Neural progenitor cell (in vitro differentiated cells): Measurements from ENCODE around the gene RHBDL2. TPM values are rescaled to one million over a fixed set of nuclear protein-coding genes. Genes with fewer than 3 reads are reported as not detected.
"Not testable (repeated sequence)": the region's sequence is repeated elsewhere in the genome, so short reads cannot be mapped to it uniquely, and the experiment has no call there.

ENCODE experiments used
- DNase-seq: peaks from one replicate; pipeline ENCODE4 v3.0.0-alpha.2; 2016; ENCODE audit warnings: low spot score
- H2AFZ ChIP-seq: fragments of 200-600 bp; sonication (generic); replicated peaks from 2 replicates; pipeline ENCODE4 v1.6.1; 2016; ENCODE audit warnings: antibody characterized with exemption
- H3F3A ChIP-seq: fragments of 200-600 bp; sonication (generic); 2 replicates; pipeline ENCODE4 v1.6.1; 2016; ENCODE audit warnings: antibody characterized with exemption, low read depth
- H3K27ac ChIP-seq: fragments of 200-600 bp; sonication (generic); 2 replicates; pipeline ENCODE4 v1.5.1; 2016; ENCODE audit warnings: mild to moderate bottlenecking
- H3K27me3 ChIP-seq: fragments of 200-600 bp; sonication (generic); 2 replicates; pipeline ENCODE4 v1.6.1; 2016; ENCODE audit warnings: mild to moderate bottlenecking, moderate library complexity
- H3K36me3 ChIP-seq: fragments of 200-600 bp; sonication (generic); 2 replicates; pipeline ENCODE4 v1.5.1; 2016
- H3K4me1 ChIP-seq: fragments of 200-600 bp; sonication (generic); 2 replicates; pipeline ENCODE4 v1.6.1; 2016; ENCODE audit warnings: mixed run types
- H3K4me2 ChIP-seq: fragments of 200-600 bp; sonication (generic); 2 replicates; pipeline ENCODE4 v1.6.1; 2016
- H3K4me3 ChIP-seq: fragments of 200-600 bp; sonication (generic); 2 replicates; pipeline ENCODE4 v1.5.1; 2016
- H3K79me2 ChIP-seq: fragments of 200-600 bp; sonication (generic); 2 replicates; pipeline ENCODE4 v1.6.1; 2016; ENCODE audit warnings: low read depth
- H3K9ac ChIP-seq: fragments of 200-600 bp; sonication (generic); 2 replicates; pipeline ENCODE4 v1.6.1; 2016
- H3K9me3 ChIP-seq: fragments of 200-600 bp; sonication (generic); 2 replicates; pipeline ENCODE4 v1.5.1; 2016; ENCODE audit warnings: low read depth
- H4K20me1 ChIP-seq: fragments of 200-600 bp; sonication (generic); 2 replicates; pipeline ENCODE4 v1.6.1; 2016; ENCODE audit warnings: low read depth
- H3K27ac Mint-ChIP-seq: 3 replicates; pipeline ENCODE4 v1.8.0; 2021; ENCODE audit warnings: mixed read lengths
- H3K27me3 Mint-ChIP-seq: 2 replicates; pipeline ENCODE4 v1.8.0; 2022; ENCODE audit warnings: low read depth, mild to moderate bottlenecking, inconsistent platforms, moderate library complexity, mixed read lengths; ENCODE audit not compliant: insufficient read depth
- H3K36me3 Mint-ChIP-seq: 3 replicates; pipeline ENCODE4 v1.8.0; 2021; ENCODE audit warnings: mixed read lengths
- H3K4me1 Mint-ChIP-seq: 3 replicates; pipeline ENCODE4 v1.8.0; 2021; ENCODE audit warnings: mixed read lengths
- H3K4me3 Mint-ChIP-seq: 3 replicates; pipeline ENCODE4 v1.8.0; 2021; ENCODE audit warnings: mild to moderate bottlenecking, moderate library complexity, mixed read lengths
- H3K9me3 Mint-ChIP-seq: 3 replicates; pipeline ENCODE4 v1.8.0; 2020; ENCODE audit warnings: mixed read lengths
- EZH2 ChIP-seq: fragments of 200-600 bp; sonication (generic); IDR thresholded peaks from 2 replicates; pipeline ENCODE4 v1.6.1; 2017; ENCODE audit warnings: antibody characterized with exemption, mild to moderate bottlenecking, moderate library complexity
- EZH2phosphoT487 ChIP-seq: fragments of 200-600 bp; sonication (generic); IDR thresholded peaks from 2 replicates; pipeline ENCODE4 v1.6.1; 2017; ENCODE audit warnings: antibody characterized with exemption
- small RNA-seq: library from RNA; depleted of rRNA; stranded (forward); fragments of <200 nt; gene quantifications from one replicate; pipeline ENCODE3, GENCODE V24; 2015
- total RNA-seq: library from RNA; depleted of rRNA; stranded (reverse); fragments of >200 nt; gene quantifications from 2 replicates; pipeline ENCODE4 v1.2.3, GENCODE V29; 2015; ENCODE audit warnings: low replicate concordance
- TF ChIP-seq, protein P1 (sequence below): fragments of 200-600 bp; sonication (generic); IDR thresholded peaks from 2 replicates; pipeline ENCODE4 v1.5.1; 2017; ENCODE audit warnings: antibody characterized with exemption, mild to moderate bottlenecking

Gene RHBDL2
- total RNA-seq, 1 donor from 2014 or later, result not detected

DNA sequence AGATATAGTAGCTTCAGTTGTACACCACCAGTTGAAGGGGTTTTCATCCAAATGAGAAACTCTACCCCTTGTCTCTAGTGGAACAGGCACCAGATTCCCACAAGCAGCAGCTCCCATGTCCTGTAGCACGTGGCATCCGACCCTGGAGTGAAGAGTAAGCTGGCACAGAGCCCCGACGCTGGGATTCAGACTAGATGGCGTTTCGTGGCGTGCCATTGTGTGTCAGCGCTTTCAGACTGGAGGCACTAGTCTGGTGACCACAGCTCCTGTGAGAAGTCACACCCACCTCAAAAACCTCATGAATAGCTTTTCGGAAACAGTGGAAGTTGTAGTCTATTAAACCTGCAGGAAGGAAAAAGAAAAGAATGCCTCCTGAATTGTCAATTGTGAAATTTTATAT, 102.3 kb downstream of the RHBDL2 start:
- Mint-ChIP-seq H3K4me3 (no peak overlapping the region), H3K9me3 (no peaks in the 10 kb centered on the region)

DNA sequence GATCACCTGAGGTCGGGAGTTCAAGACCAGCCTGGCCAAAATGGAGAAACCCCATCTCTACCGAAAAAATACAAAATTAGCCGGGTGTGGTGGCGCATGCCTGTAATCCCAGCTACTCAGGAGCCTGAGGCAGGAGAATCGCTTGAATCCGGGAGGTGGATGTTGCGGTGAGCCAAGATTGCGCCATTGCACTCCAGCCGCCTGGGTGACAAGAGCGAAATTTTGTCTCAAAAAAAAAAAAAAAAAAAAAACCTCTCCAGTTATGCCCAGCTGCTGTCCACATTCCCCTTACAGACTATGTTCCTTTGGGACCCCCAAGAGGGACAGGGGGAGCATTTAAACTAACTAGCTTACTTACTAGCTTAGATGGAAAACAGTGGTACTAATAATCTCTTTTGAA, 105.3 kb downstream of the RHBDL2 start:
- not testable (repeated sequence) for H3K9me3 Mint-ChIP-seq, H3K27me3 ChIP-seq, H3K27ac Mint-ChIP-seq, H3K79me2 ChIP-seq, H3K4me3 Mint-ChIP-seq, H3K4me2 ChIP-seq, H2AFZ ChIP-seq, H3K36me3 Mint-ChIP-seq, H3K4me1 ChIP-seq, H3K9ac ChIP-seq, H3K9me3 ChIP-seq, H4K20me1 ChIP-seq, H3F3A ChIP-seq, H3K36me3 ChIP-seq, H3K27ac ChIP-seq, H3K27me3 Mint-ChIP-seq, DNase-seq, H3K4me3 ChIP-seq
- peaks cover 12% of the 10 kb centered on the region for H3K4me1 Mint-ChIP-seq

More for the DNA sequence above, 102.3 kb downstream of the RHBDL2 start:
- Histone ChIP-seq H2AFZ (no peak overlapping the region), H3K9ac (no peak overlapping the region), H3K9me3 (no peaks in the 10 kb centered on the region), H3K4me2 (no peak overlapping the region), H3K36me3 (no peaks in the 10 kb centered on the region), H3K27me3 (no peaks in the 10 kb centered on the region), H3K27ac (no peak overlapping the region), H3K4me3 (no peak overlapping the region), H3F3A (peaks cover 7% of the 10 kb centered on the region), H3K4me1 (no peaks in the 10 kb centered on the region), H4K20me1 (no peaks in the 10 kb centered on the region), H3K79me2 (no peaks in the 10 kb centered on the region)
- no peaks in the 10 kb centered on the region for H3K4me1 Mint-ChIP-seq
- peaks cover 8% of the 10 kb centered on the region for H3K36me3 Mint-ChIP-seq
- no peaks in the 10 kb centered on the region for H3K27me3 Mint-ChIP-seq
- TF ChIP-seq, protein P1, sequence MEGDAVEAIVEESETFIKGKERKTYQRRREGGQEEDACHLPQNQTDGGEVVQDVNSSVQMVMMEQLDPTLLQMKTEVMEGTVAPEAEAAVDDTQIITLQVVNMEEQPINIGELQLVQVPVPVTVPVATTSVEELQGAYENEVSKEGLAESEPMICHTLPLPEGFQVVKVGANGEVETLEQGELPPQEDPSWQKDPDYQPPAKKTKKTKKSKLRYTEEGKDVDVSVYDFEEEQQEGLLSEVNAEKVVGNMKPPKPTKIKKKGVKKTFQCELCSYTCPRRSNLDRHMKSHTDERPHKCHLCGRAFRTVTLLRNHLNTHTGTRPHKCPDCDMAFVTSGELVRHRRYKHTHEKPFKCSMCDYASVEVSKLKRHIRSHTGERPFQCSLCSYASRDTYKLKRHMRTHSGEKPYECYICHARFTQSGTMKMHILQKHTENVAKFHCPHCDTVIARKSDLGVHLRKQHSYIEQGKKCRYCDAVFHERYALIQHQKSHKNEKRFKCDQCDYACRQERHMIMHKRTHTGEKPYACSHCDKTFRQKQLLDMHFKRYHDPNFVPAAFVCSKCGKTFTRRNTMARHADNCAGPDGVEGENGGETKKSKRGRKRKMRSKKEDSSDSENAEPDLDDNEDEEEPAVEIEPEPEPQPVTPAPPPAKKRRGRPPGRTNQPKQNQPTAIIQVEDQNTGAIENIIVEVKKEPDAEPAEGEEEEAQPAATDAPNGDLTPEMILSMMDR, result no peak
- no peak for TF ChIP-seq EZH2
- TF ChIP-seq EZH2phosphoT487, result no peak
- no peak overlapping the region for H3K27ac Mint-ChIP-seq
- DNase-seq, result no peak

Small RNA genes within 50 kb of the gene (small RNA-seq; reads per million reads assigned to genes)
- not detected for gene GJA9-MYCBP
- not detected for gene RF00019
- gene RNU6-605P, result not detected

Other genes with a start within 250 kb of the RHBDL2 start
- 6.5 and 11.4 TPM in 2 replicates for gene RRAGC, start 82.1 kb downstream of the RHBDL2 start, total RNA-seq
- 32.7 and 36.5 TPM in 2 replicates for gene MYCBP, start 68.5 kb downstream of the RHBDL2 start, total RNA-seq
- not detected in 2 replicates for gene GJA9, start 60.2 kb downstream of the RHBDL2 start, total RNA-seq
- gene AKIRIN1, start 49.4 kb upstream of the RHBDL2 start, total RNA-seq, result 99.6 and 130 TPM in 2 replicates
- 414 and 738 TPM in 2 replicates for gene NDUFS5, start 84.5 kb upstream of the RHBDL2 start, total RNA-seq